ENCODE measurements around the gene RSPH1.

RSPH1 gene

GRCh38 chr21:42496120-42496838 lies at the start of gene RSPH1:
Gene RSPH1 (minus strand): TSS chr21:42496224. CDS start chr21:42496186, 38 bp downstream.
- peak; percentile 99 for DNase-seq (ENCODE audit: low spot score)

- DNase-seq (ENCODE audit: low spot score): no peak
These were observed 49.7 kb upstream of the RSPH1 start for GRCh38 chr21:42545745-42546144.

GRCh38 chr21:42545317-42545716 lies 49.3 kb upstream of the RSPH1 start:
- DNase-seq (ENCODE audit: low spot score): no peak

GRCh38 chr21:42544544-42544943 lies 48.5 kb upstream of the RSPH1 start:
- no peak for DNase-seq (ENCODE audit: low spot score)

- no peak for DNase-seq (ENCODE audit: low spot score)
These were observed 47.3 kb upstream of the RSPH1 start for GRCh38 chr21:42543106-42543847.

- DNase-seq (ENCODE audit: low spot score): no peak
These were observed 46.6 kb upstream of the RSPH1 start for GRCh38 chr21:42542596-42542995.

- DNase-seq (ENCODE audit: low spot score): no peak
These were observed 46.2 kb upstream of the RSPH1 start for GRCh38 chr21:42542196-42542595.

GRCh38 chr21:42541618-42542017 lies 45.6 kb upstream of the RSPH1 start:
- DNase-seq (ENCODE audit: low spot score): no peak

- DNase-seq (ENCODE audit: low spot score): no peak
These were observed 45.1 kb upstream of the RSPH1 start for GRCh38 chr21:42541174-42541573.

- DNase-seq (ENCODE audit: low spot score): no peak
These were observed 44.4 kb upstream of the RSPH1 start for GRCh38 chr21:42540396-42540795.

GRCh38 chr21:42539931-42540343 lies 43.9 kb upstream of the RSPH1 start:
- no peak for DNase-seq (ENCODE audit: low spot score)

GRCh38 chr21:42539342-42539741 lies 43.3 kb upstream of the RSPH1 start:
- DNase-seq (ENCODE audit: low spot score): no peak

- no peak for DNase-seq (ENCODE audit: low spot score)
These were observed 42.7 kb upstream of the RSPH1 start for GRCh38 chr21:42538479-42539275.

- peak; percentile 36 for DNase-seq (ENCODE audit: low spot score)
These were observed 41.2 kb upstream of the RSPH1 start for GRCh38 chr21:42537106-42537742.

- DNase-seq (ENCODE audit: low spot score): no peak
These were observed 40.6 kb upstream of the RSPH1 start for GRCh38 chr21:42536601-42537000.

- no peak for DNase-seq (ENCODE audit: low spot score)
These were observed 39.7 kb upstream of the RSPH1 start for GRCh38 chr21:42535602-42536171.

- DNase-seq (ENCODE audit: low spot score): peak; percentile 66
These were observed 38.7 kb upstream of the RSPH1 start for GRCh38 chr21:42534421-42535378.

GRCh38 chr21:42533963-42534355 lies 37.9 kb upstream of the RSPH1 start:
- DNase-seq (ENCODE audit: low spot score): no peak

GRCh38 chr21:42533306-42533962 lies 37.4 kb upstream of the RSPH1 start:
- DNase-seq (ENCODE audit: low spot score): no peak
